ENCODE data around the gene NBPF1.
"Not testable (repeated sequence)": the region's sequence is repeated elsewhere in the genome, so short reads cannot be mapped to it uniquely, and the experiment has no call there.

NBPF1 gene

DNA sequence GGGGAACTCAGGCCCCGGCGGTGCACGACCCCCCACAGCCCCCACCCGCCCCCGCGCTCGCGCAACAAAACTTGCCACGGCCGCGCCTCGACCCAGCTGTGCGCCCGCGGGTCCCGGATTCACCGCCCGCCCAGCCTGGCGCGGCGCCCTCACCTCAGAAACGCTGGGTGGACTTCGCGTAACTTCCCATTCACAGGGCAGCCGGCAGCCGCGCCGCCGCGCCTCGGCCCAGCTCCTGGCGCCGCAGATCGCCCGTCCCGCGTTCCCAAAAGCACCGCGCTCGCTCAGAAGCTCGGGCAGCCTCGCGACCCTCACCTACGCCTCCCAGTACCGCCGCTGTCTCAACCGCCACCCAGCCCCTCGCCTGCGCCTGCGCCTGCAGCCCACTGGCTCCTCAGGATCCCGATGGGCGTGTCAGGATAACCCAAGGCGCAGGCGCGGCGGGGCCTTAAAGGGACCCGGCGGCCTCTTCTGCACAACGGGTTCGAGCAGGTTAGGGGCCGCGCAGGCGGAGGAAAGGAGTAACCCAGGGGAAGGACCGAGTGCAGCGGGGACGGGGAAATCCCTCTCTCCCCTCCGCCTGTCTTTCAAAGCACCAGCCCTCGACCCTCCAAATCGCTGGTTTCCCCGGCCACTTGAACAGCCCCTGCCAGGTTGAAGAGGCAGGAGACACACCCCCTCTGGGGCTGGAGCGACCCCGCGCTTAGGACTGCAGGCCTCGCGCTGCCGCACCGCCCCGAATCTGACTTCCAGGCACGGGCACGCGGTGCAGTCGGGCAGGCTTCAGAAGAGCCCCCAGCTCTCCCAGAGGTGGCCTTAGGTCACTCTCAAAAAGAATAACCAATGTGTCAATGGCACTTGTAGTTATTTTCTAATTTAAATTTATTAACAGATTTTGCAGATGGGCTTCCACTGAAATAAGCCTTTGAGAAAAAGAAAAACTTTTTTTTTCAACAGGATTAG, at the start of gene NBPF1:
Gene NBPF1, minus strand, starts transcription at position 380 of the 963 bp plus-strand sequence.
- no peak within 1 kb of the TSS for H3K27ac Mint-ChIP-seq (ENCODE audit: low read depth)
- no peaks in the 10 kb centered on the region for H3K36me3 Mint-ChIP-seq (ENCODE audit: insufficient read depth)

GRCh38 chr1:16658234-16658633, 44.9 kb upstream of the NBPF1 start:
- H3K4me3 Mint-ChIP-seq; H3K27me3 Mint-ChIP-seq; H3K9me3 Mint-ChIP-seq; DNase-seq (ENCODE audit: low spot score in 2 of 2); H3K27ac Mint-ChIP-seq (ENCODE audit: low read depth); H3K36me3 Mint-ChIP-seq (ENCODE audit: insufficient read depth); H3K4me1 Mint-ChIP-seq; ATAC-seq (replicated peaks; ENCODE audit: extremely low read depth, poor library complexity, severe bottlenecking): not testable (repeated sequence)

More for the DNA sequence above, at the start of gene NBPF1:
- no peaks in the 10 kb centered on the region for H3K9me3 Mint-ChIP-seq
- H3K4me3 Mint-ChIP-seq, result no peak within 1 kb of the TSS
- no peaks in the 10 kb centered on the region for H3K27me3 Mint-ChIP-seq
- ATAC-seq (replicated peaks; ENCODE audit: extremely low read depth, poor library complexity, severe bottlenecking) (peak; percentile 86), DNase-seq (ENCODE audit: low spot score in 2 of 2) (peak; percentile 60 to 76)
- no peaks in the 10 kb centered on the region for H3K4me1 Mint-ChIP-seq

DNA sequence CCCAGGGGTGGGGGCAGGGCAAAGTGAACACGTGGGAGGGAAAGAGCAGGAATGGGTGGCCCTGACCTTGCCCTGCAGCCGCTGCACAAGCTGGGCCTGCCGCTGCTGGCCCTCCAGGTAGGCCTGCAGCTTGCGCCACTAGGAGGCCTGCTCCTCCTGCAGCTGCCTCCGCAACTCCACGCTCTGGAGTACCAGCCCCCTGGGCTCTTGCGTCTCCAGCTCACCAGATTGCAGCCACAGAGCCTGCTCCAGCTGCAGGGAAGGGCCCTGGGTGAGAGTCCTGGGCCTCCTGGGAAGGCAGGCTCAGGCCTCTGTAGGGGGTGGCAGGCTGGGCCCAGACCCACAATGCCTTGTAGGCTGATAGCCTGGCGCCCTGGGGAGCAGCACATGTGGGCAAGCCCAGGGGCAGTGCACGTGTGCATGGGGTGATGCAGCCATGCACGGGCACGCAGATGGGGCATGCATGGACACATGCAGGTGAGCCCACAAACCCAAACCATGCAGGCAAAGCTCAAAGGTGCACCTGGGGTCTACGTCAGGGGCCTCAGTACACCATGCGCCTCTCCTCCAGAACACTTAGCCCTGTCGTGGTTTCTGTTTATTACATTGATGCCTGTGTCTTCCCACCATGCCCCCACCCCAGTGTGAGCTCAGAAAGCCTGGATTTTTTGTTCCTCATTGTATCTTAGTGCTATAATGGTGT, 43.8 kb upstream of the NBPF1 start:
- DNase-seq (ENCODE audit: low spot score in 2 of 2); ATAC-seq (replicated peaks; ENCODE audit: extremely low read depth, poor library complexity, severe bottlenecking); H3K27me3 Mint-ChIP-seq; H3K36me3 Mint-ChIP-seq (ENCODE audit: insufficient read depth); H3K4me3 Mint-ChIP-seq; H3K9me3 Mint-ChIP-seq; H3K27ac Mint-ChIP-seq (ENCODE audit: low read depth); H3K4me1 Mint-ChIP-seq: not testable (repeated sequence)

- not testable (repeated sequence) for H3K27me3 Mint-ChIP-seq; H3K4me3 Mint-ChIP-seq; H3K9me3 Mint-ChIP-seq; H3K4me1 Mint-ChIP-seq; DNase-seq (ENCODE audit: low spot score in 2 of 2); H3K36me3 Mint-ChIP-seq (ENCODE audit: insufficient read depth); H3K27ac Mint-ChIP-seq (ENCODE audit: low read depth)
- ATAC-seq (replicated peaks; ENCODE audit: extremely low read depth, poor library complexity, severe bottlenecking), result peak; percentile 43
These were observed 43.2 kb upstream of the NBPF1 start for GRCh38 chr1:16656574-16656973.

DNA sequence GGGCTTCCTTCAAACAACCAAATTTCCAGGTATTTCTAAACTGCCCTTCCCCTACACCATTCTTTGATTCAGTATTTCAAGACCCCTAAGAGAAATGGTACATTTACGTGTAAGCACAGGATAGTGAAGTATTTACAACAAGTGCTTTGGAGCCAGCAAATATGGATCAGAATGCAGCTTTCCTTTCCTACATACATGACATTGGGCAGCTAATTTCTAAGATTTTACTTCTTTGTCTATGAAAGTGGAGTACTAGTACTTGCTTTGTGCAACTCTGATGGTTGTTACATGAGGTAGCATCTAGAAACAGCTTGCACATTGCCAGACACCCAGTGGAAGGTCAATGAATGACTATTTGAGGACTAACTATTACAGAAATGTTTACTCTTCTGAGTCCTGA, 38.2 kb upstream of the NBPF1 start:
- ATAC-seq (replicated peaks; ENCODE audit: extremely low read depth, poor library complexity, severe bottlenecking); H3K4me3 Mint-ChIP-seq; H3K27ac Mint-ChIP-seq (ENCODE audit: low read depth); H3K36me3 Mint-ChIP-seq (ENCODE audit: insufficient read depth); H3K9me3 Mint-ChIP-seq; H3K4me1 Mint-ChIP-seq; DNase-seq (ENCODE audit: low spot score in 2 of 2); H3K27me3 Mint-ChIP-seq: not testable (repeated sequence)

GRCh38 chr1:16649960-16650359, 36.6 kb upstream of the NBPF1 start:
- H3K9me3 Mint-ChIP-seq; H3K4me3 Mint-ChIP-seq; H3K36me3 Mint-ChIP-seq (ENCODE audit: insufficient read depth); H3K27ac Mint-ChIP-seq (ENCODE audit: low read depth); H3K27me3 Mint-ChIP-seq; H3K4me1 Mint-ChIP-seq; ATAC-seq (replicated peaks; ENCODE audit: extremely low read depth, poor library complexity, severe bottlenecking): not testable (repeated sequence)
- peak; percentile 9 to 14 for DNase-seq (ENCODE audit: low spot score in 2 of 2)

DNA sequence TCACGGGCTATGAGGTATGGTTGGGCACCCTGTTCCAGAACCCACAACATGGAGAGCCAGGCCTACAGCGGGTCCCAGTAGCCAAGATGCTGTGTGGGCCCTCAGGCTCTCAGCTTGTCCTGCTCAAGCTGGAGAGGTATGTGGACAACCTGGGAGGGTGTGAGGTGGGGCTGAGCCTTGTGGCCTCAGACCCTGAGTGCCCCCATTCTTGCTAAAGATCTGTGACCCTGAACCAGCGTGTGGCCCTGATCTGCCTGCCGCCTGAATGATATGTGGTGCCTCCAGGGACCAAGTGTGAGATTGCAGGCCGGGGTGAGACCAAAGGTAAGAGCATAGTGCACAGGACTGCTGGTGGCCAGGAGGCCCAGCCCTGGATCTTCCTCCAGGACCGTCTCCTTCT, 36.0 kb upstream of the NBPF1 start:
- peak; percentile 9 to 12 for DNase-seq (ENCODE audit: low spot score in 2 of 2)
- H3K36me3 Mint-ChIP-seq (ENCODE audit: insufficient read depth); ATAC-seq (replicated peaks; ENCODE audit: extremely low read depth, poor library complexity, severe bottlenecking); H3K9me3 Mint-ChIP-seq; H3K4me1 Mint-ChIP-seq; H3K27me3 Mint-ChIP-seq; H3K4me3 Mint-ChIP-seq; H3K27ac Mint-ChIP-seq (ENCODE audit: low read depth): not testable (repeated sequence)

DNA sequence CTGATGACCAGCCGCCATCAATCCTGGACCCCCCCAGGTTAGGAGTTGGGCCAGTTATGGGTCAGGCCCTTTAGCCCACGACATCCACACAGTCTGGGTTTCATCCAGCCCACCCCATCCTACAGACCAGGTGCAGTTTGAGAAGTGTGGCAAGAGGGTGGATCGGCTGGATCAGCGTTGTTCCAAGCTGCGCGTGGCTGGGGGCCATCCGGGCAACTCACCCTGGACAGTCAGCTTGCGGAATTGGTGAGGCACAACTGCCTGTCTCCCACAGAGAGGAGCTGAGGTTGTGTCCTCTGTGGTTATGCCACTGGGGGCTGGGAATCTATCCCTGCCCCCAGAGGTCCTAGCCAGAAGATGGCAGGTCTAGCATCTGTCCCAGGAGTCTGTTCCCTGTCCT, 35.4 kb upstream of the NBPF1 start:
- not testable (repeated sequence) for H3K27me3 Mint-ChIP-seq; H3K4me3 Mint-ChIP-seq; H3K9me3 Mint-ChIP-seq; H3K4me1 Mint-ChIP-seq; H3K27ac Mint-ChIP-seq (ENCODE audit: low read depth); ATAC-seq (replicated peaks; ENCODE audit: extremely low read depth, poor library complexity, severe bottlenecking); DNase-seq (ENCODE audit: low spot score in 2 of 2); H3K36me3 Mint-ChIP-seq (ENCODE audit: insufficient read depth)

- ATAC-seq (replicated peaks; ENCODE audit: extremely low read depth, poor library complexity, severe bottlenecking); H3K27me3 Mint-ChIP-seq; H3K4me3 Mint-ChIP-seq; H3K9me3 Mint-ChIP-seq; H3K27ac Mint-ChIP-seq (ENCODE audit: low read depth); H3K4me1 Mint-ChIP-seq; H3K36me3 Mint-ChIP-seq (ENCODE audit: insufficient read depth): not testable (repeated sequence)
- DNase-seq (ENCODE audit: low spot score in 2 of 2), result peak in 1 of 2 donors; percentile 9
These were observed 34.9 kb upstream of the NBPF1 start for GRCh38 chr1:16648250-16648649.

- not testable (repeated sequence) for ATAC-seq (replicated peaks; ENCODE audit: extremely low read depth, poor library complexity, severe bottlenecking); H3K27ac Mint-ChIP-seq (ENCODE audit: low read depth); H3K4me3 Mint-ChIP-seq; H3K4me1 Mint-ChIP-seq; H3K9me3 Mint-ChIP-seq; H3K27me3 Mint-ChIP-seq; H3K36me3 Mint-ChIP-seq (ENCODE audit: insufficient read depth)
- DNase-seq (ENCODE audit: low spot score in 2 of 2), result peak; percentile 9 to 14
These were observed 34.1 kb upstream of the NBPF1 start for GRCh38 chr1:16647179-16648176.

- not testable (repeated sequence) for H3K27me3 Mint-ChIP-seq; H3K4me1 Mint-ChIP-seq; H3K27ac Mint-ChIP-seq (ENCODE audit: low read depth); H3K9me3 Mint-ChIP-seq; H3K4me3 Mint-ChIP-seq; ATAC-seq (replicated peaks; ENCODE audit: extremely low read depth, poor library complexity, severe bottlenecking); H3K36me3 Mint-ChIP-seq (ENCODE audit: insufficient read depth)
- peak in 1 of 2 donors; percentile 8 for DNase-seq (ENCODE audit: low spot score in 2 of 2)
These were observed 33.4 kb upstream of the NBPF1 start for GRCh38 chr1:16646716-16647115.

DNA sequence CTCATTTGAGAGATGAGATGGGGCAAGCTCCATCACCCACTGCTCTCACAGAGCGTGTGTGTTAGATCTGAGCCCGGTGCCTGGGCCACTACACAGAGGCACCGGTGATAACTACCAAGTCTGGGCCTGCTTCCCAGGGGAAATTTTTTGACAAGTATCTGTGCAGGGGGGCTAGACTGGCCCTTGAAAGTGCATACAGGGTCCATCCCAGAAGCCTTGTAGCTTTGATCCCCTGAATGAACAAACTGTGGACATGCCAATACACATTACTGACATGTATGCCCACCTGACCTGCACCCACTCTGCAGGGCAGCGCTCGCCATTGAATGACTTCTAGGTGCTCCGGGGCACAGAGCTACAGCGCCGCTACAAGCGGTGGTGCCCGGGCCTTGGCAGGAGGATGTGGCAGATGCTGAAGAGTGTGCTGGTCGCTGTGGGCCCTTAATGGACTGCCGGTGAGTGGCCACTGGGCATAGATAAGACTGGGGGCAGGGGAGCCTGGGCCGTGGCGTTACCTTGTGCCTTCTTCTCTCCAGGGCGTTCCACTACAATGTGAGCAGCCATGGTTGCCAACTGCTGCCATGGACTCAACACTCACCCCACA, 32.8 kb upstream of the NBPF1 start:
- not testable (repeated sequence) for H3K9me3 Mint-ChIP-seq; H3K4me3 Mint-ChIP-seq; H3K36me3 Mint-ChIP-seq (ENCODE audit: insufficient read depth); ATAC-seq (replicated peaks; ENCODE audit: extremely low read depth, poor library complexity, severe bottlenecking); H3K27ac Mint-ChIP-seq (ENCODE audit: low read depth); H3K27me3 Mint-ChIP-seq; H3K4me1 Mint-ChIP-seq
- peak; percentile 9 to 13 for DNase-seq (ENCODE audit: low spot score in 2 of 2)
